KMS-11 (cell line): ENCODE measurements around the gene ENO1.

Experiments used
- H2AFZ ChIP-seq: fragments of 200-600 bp; sonication (generic); 2 replicates; pipeline ENCODE4 v1.6.1; 2016; ENCODE audit warnings: antibody characterized with exemption, mixed run types, low read depth
- H3K27ac ChIP-seq: fragments of 200-600 bp; sonication (generic); 2 replicates; pipeline ENCODE4 v1.6.1; 2016; ENCODE audit warnings: mild to moderate bottlenecking, mixed run types
- H3K27me3 ChIP-seq: fragments of 200-600 bp; sonication (generic); 2 replicates; pipeline ENCODE4 v1.6.1; 2017; ENCODE audit warnings: mild to moderate bottlenecking, low read depth, mixed run types, moderate library complexity; ENCODE audit not compliant: insufficient read depth
- H3K36me3 ChIP-seq: fragments of 200-600 bp; sonication (generic); 2 replicates; pipeline ENCODE4 v1.6.1; 2017; ENCODE audit warnings: mild to moderate bottlenecking, mixed run types; ENCODE audit not compliant: insufficient read depth
- H3K4me1 ChIP-seq: fragments of 200-600 bp; sonication (generic); 2 replicates; pipeline ENCODE4 v1.6.1; 2016; ENCODE audit warnings: mild to moderate bottlenecking, low read depth, mixed run types; ENCODE audit not compliant: poor library complexity, severe bottlenecking
- H3K4me2 ChIP-seq: fragments of 200-600 bp; sonication (generic); 2 replicates; pipeline ENCODE4 v1.7.0; 2016; ENCODE audit warnings: mild to moderate bottlenecking, mixed run types
- H3K4me3 ChIP-seq: fragments of 200-600 bp; sonication (generic); IDR thresholded peaks from 2 replicates; pipeline ENCODE4 v1.6.1; 2017; ENCODE audit warnings: low read depth, low read length, mixed read lengths; ENCODE audit not compliant: insufficient read depth
- H3K79me2 ChIP-seq: fragments of 200-600 bp; sonication (generic); 2 replicates; pipeline ENCODE4 v1.6.1; 2016; ENCODE audit warnings: low read depth, mixed run types; ENCODE audit not compliant: insufficient read depth
- H3K9ac ChIP-seq: fragments of 200-600 bp; sonication (generic); 2 replicates; pipeline ENCODE4 v1.6.1; 2016; ENCODE audit warnings: mild to moderate bottlenecking, mixed run types
- H4K20me1 ChIP-seq: fragments of 200-600 bp; sonication (generic); 2 replicates; pipeline ENCODE4 v1.6.1; 2016; ENCODE audit warnings: mild to moderate bottlenecking, mixed run types; ENCODE audit not compliant: insufficient read depth
- TF ChIP-seq, protein P1 (sequence below): fragments of 200-600 bp; sonication (generic); conservative IDR thresholded peaks from 2 replicates; pipeline ENCODE4 v1.6.1; 2017; ENCODE audit warnings: low read depth, mild to moderate bottlenecking, antibody characterized with exemption, low read length, moderate library complexity, mixed read lengths

The ENO1 gene

GRCh38 chr1:8846263-8846662 is 32.2 kb downstream of the ENO1 start:
- Histone ChIP-seq H3K36me3 (no peaks in the 10 kb centered on the region), H3K27ac (no peak overlapping the region), H2AFZ (no peak overlapping the region), H3K4me3 (no peak overlapping the region), H4K20me1 (no peaks in the 10 kb centered on the region), H3K79me2 (no peaks in the 10 kb centered on the region), H3K9ac (no peak overlapping the region), H3K4me2 (no peak overlapping the region), H3K27me3 (peaks cover 6% of the 10 kb centered on the region; the same call in 1 of the 2 replicates), H3K4me1 (peaks cover 24% of the 10 kb centered on the region)
- TF ChIP-seq, protein P1, sequence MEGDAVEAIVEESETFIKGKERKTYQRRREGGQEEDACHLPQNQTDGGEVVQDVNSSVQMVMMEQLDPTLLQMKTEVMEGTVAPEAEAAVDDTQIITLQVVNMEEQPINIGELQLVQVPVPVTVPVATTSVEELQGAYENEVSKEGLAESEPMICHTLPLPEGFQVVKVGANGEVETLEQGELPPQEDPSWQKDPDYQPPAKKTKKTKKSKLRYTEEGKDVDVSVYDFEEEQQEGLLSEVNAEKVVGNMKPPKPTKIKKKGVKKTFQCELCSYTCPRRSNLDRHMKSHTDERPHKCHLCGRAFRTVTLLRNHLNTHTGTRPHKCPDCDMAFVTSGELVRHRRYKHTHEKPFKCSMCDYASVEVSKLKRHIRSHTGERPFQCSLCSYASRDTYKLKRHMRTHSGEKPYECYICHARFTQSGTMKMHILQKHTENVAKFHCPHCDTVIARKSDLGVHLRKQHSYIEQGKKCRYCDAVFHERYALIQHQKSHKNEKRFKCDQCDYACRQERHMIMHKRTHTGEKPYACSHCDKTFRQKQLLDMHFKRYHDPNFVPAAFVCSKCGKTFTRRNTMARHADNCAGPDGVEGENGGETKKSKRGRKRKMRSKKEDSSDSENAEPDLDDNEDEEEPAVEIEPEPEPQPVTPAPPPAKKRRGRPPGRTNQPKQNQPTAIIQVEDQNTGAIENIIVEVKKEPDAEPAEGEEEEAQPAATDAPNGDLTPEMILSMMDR: no peak

DNA sequence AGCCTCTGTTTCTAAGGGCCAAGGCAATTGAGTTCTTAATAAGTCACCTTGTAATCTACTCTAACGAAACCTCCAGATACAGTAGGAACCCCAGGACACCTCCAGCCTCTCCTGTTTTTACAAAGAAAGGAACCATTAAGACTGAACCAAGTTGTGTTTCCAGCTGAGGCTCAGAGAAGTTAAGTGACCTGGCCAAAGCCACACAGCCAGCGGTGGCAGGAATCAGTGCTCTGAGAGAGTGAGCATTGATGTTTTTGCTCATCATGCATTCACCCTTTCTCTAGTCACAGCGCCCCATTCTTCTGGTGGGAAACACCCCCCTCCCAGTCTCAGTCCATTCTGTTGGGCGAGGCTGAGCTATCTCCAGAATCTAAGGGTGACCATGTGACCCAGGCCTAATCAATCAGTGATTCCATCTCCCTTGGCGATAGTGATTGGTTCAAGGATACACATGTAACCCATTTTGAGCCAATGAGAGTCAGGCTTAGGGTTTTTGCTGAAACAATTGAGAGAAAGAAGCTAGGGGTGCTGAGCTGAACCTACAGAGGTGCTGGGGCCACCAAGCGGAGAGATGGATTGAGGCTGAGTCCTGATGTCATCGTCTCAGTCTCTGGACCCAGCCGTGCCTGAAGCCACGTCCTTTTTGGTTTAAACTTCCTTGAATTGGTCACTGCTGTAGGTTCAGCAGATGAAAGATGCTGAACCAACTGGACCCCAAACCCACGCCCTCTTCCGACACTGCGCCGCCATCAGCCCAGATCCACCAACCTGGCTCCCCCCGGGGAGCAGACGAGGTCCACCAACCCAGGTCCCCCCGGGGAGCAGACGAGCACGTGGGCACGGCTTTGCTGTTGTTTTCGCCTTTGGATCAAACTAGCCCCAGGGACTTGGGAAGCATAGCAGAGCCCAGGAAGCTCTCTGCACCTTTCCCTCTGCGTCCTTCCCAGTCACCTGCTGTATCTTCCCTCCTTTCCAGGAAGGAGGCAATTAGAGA is 33.1 kb downstream of the ENO1 start:
- TF ChIP-seq, protein P1: no peak
- Histone ChIP-seq H4K20me1 (no peaks in the 10 kb centered on the region), H3K36me3 (no peaks in the 10 kb centered on the region), H3K27me3 (peaks cover 6% of the 10 kb centered on the region; the same call in 1 of the 2 replicates), H2AFZ (no peak overlapping the region), H3K4me2 (no peak overlapping the region), H3K9ac (no peak overlapping the region), H3K4me3 (no peak overlapping the region), H3K27ac (no peak overlapping the region), H3K4me1 (peaks cover 24% of the 10 kb centered on the region), H3K79me2 (no peaks in the 10 kb centered on the region)

GRCh38 chr1:8844501-8845006 is 33.9 kb downstream of the ENO1 start:
- no peak overlapping the region for H2AFZ ChIP-seq
- peaks cover 23% of the 10 kb centered on the region for H3K4me1 ChIP-seq
- H3K79me2 ChIP-seq: no peaks in the 10 kb centered on the region

DNA sequence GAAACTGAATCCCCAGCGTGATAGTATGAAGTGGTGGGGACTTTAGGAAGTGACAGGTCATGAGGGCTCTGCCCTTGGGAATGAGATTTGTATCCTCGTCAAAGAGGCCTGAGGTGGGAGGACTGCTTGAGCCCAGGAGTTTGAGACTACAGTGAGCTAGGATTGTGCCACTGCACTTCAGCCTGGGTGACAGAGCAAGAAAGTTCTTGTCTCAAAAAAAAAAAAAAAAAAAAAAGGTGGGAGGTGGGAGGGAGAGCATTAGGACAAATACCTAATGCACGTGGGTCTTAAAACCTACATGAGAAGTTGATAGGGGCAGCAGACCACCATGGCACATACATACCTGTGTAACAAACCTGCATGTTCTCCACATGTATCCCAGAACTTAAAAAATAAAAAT is 37.1 kb downstream of the ENO1 start:
- H3K27ac ChIP-seq: no peak overlapping the region
- H4K20me1 ChIP-seq: no peaks in the 10 kb centered on the region
- H3K9ac ChIP-seq: no peak overlapping the region
- TF ChIP-seq, protein P1: no peak
- no peak overlapping the region for H2AFZ ChIP-seq
- H3K4me1 ChIP-seq: no peaks in the 10 kb centered on the region
- H3K4me3 ChIP-seq: no peak overlapping the region
- H3K79me2 ChIP-seq: no peaks in the 10 kb centered on the region
- no peaks in the 10 kb centered on the region for H3K36me3 ChIP-seq
- H3K4me2 ChIP-seq: no peak overlapping the region
- peaks cover 6% of the 10 kb centered on the region; the same call in 1 of the 2 replicates for H3K27me3 ChIP-seq

More at GRCh38 chr1:8844501-8845006, 33.9 kb downstream of the ENO1 start:
- Histone ChIP-seq H4K20me1 (no peaks in the 10 kb centered on the region), H3K4me3 (no peak overlapping the region), H3K36me3 (no peaks in the 10 kb centered on the region), H3K4me2 (no peak overlapping the region), H3K27me3 (peaks cover 6% of the 10 kb centered on the region; the same call in 1 of the 2 replicates), H3K9ac (no peak overlapping the region), H3K27ac (no peak overlapping the region)
- TF ChIP-seq, protein P1: no peak
